ENCODE results near the gene HSD17B8. TPM values are rescaled to one million over a fixed set of nuclear protein-coding genes. Genes with fewer than 3 reads are reported as not detected.
A peak's percentile ranks its signal among the peaks of the same experiment; 100 is the strongest.

Gene HSD17B8
- polyA plus RNA-seq, 2 of the 4 experiments (the other 2 are of a cell fraction) = 9.5 to 16.5 TPM

DNA sequence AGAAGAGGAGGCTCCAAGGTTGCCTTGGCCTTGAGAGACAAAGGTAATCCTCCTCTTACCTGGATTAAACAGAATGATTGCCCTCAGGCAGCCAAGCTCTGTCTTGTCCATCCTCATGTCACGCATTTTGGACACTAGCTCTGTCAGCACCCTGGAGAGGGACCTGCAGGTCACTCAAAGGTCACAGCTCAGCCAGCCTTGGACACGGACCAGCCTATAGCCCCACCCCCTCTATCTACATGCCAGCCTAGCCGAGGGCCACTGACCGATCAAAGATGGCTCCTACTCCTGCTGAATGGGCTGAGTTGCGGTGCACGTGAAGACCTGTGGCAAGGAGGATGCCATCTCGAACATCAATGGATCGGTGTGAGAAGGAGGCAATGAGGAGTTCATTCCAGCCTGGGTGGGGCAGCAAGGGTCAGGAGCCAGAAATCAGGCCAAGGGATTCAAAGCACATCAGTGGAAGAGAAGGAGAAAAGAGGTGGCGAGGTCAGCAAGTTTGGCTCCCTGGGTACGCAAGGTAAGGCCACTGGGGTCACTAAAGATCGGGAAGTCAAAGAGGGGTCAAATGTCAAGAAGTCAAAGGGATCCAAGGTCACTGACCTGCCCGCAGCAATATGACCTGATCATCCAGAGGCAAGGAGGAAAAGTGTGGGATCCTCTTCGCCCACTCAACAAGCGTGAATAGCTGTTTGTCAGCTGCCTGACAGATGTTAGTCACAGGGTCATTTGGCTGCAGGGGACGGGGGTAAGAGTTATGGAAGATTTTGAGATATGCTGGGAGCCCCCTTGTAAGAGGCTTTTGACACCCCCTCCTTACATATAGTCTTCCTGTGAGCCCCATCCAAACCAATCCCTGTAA is 8.9 kb upstream of the HSD17B8 start:
- ChIA-PET CTCF (interaction anchor here (1.0 to 3.6 kb wide), 5 partner anchors 9 to 52 kb away, joined by 3 to 25 read pairs (median 3); no protein-coding TSS in a partner anchor), POLR2A (no interaction called here)
- H3K4me2 ChIP-seq = no peak overlapping the region
- H3K4me3 ChIP-seq = no peak overlapping the region
- no peaks in the 10 kb centered on the region for H3K9me3 ChIP-seq
- peaks cover 11% of the 10 kb centered on the region; the same call in 2 of the 3 replicates for H3K4me1 ChIP-seq
- H3K27ac ChIP-seq = no peak overlapping the region
- TF ChIP-seq, protein P1, sequence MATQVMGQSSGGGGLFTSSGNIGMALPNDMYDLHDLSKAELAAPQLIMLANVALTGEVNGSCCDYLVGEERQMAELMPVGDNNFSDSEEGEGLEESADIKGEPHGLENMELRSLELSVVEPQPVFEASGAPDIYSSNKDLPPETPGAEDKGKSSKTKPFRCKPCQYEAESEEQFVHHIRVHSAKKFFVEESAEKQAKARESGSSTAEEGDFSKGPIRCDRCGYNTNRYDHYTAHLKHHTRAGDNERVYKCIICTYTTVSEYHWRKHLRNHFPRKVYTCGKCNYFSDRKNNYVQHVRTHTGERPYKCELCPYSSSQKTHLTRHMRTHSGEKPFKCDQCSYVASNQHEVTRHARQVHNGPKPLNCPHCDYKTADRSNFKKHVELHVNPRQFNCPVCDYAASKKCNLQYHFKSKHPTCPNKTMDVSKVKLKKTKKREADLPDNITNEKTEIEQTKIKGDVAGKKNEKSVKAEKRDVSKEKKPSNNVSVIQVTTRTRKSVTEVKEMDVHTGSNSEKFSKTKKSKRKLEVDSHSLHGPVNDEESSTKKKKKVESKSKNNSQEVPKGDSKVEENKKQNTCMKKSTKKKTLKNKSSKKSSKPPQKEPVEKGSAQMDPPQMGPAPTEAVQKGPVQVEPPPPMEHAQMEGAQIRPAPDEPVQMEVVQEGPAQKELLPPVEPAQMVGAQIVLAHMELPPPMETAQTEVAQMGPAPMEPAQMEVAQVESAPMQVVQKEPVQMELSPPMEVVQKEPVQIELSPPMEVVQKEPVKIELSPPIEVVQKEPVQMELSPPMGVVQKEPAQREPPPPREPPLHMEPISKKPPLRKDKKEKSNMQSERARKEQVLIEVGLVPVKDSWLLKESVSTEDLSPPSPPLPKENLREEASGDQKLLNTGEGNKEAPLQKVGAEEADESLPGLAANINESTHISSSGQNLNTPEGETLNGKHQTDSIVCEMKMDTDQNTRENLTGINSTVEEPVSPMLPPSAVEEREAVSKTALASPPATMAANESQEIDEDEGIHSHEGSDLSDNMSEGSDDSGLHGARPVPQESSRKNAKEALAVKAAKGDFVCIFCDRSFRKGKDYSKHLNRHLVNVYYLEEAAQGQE (IDR thresholded peaks at IDR 0.05) = peak; percentile 54; the same call in 1 of the 2 replicates
- no peak for TF ChIP-seq ZNF302 (CRISPR knock-in tag; IDR thresholded peaks at IDR 0.05)
- WGBS (ENCODE audit: missing lambda C conversion rate) = 91% methylated on average over 14 of the region's 15 CpGs
- no peak for FAIRE-seq
- DNase-seq (ENCODE audit: low read depth in 1 of 2, low spot score in 1 of 2) = no peak
- ATAC-seq = no peak

DNA sequence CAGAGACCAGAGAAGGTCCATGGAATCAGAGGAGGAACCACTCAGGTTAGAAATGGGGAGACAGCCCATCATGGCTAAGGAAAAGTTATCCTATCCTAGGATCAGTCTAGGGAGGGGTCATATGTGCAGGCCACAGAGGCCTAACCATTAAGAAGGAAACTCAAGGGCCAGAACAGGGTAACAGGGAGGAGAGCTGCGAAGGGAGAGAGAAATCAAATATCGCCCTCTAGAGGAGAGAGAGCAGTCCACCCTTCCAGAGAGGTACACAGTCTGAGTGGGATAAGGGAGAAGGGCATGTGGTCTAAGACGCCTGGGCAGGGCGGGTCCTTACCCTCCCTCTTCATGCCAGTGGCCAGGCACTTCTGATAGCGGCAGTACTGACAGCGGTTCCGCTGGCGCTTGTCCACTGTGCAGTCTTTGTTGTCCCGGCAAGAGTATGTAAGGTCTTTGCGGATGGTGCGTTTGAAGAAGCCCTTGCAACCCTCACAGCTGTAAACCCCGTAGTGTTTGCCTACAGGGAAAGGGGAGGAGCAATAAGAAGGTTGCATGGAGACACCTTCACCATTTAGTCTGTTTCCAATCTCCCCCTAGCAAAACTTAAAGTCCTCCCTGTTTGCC is 6.9 kb upstream of the HSD17B8 start:
- H3K9me3 ChIP-seq = no peaks in the 10 kb centered on the region
- H3K27ac ChIP-seq = no peak overlapping the region
- CTCF ChIA-PET = interaction anchor here (0.8 to 3.6 kb wide), 17 partner anchors 8 to 887 kb away, joined by 3 to 25 read pairs (median 4); partner anchors contain the start of genes PFDN6, RING1, RPS18 and VPS52
- WGBS (ENCODE audit: missing lambda C conversion rate) = 46% methylated on average over 11 of the region's 12 CpGs
- no peak for FAIRE-seq
- peak overlapping the region; percentile 3; the same call in 1 of the 3 replicates for H3K4me2 ChIP-seq
- TF ChIP-seq, protein P2, sequence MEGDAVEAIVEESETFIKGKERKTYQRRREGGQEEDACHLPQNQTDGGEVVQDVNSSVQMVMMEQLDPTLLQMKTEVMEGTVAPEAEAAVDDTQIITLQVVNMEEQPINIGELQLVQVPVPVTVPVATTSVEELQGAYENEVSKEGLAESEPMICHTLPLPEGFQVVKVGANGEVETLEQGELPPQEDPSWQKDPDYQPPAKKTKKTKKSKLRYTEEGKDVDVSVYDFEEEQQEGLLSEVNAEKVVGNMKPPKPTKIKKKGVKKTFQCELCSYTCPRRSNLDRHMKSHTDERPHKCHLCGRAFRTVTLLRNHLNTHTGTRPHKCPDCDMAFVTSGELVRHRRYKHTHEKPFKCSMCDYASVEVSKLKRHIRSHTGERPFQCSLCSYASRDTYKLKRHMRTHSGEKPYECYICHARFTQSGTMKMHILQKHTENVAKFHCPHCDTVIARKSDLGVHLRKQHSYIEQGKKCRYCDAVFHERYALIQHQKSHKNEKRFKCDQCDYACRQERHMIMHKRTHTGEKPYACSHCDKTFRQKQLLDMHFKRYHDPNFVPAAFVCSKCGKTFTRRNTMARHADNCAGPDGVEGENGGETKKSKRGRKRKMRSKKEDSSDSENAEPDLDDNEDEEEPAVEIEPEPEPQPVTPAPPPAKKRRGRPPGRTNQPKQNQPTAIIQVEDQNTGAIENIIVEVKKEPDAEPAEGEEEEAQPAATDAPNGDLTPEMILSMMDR (IDR thresholded peaks at IDR 0.05) = peak; percentile 55
- TF ChIP-seq POLR2A (IDR thresholded peaks at IDR 0.05; ENCODE audit: low read length) (no peak), HOXB5 (CRISPR knock-in tag; IDR thresholded peaks at IDR 0.05) (no peak), RAD21 (conservative IDR thresholded peaks at IDR 0.05 in 1 of 2, IDR thresholded peaks at IDR 0.05 in 1 of 2) (peak in 1 of 2 experiments; percentile 46; a peak in 2 of 5 replicates), SMC3 (IDR thresholded peaks at IDR 0.05) (0 out of 3 replicates have a peak, but pooled peaks have one; percentile 15)
- POLR2A ChIA-PET = no interaction called here
- peaks cover 20% of the 10 kb centered on the region; the same call in 2 of the 3 replicates for H3K4me1 ChIP-seq
- ATAC-seq = peak; percentile 67 to 82; a peak in 5 of 6 replicates
- peak; percentile 67 to 68 for DNase-seq (ENCODE audit: low read depth in 1 of 2, low spot score in 1 of 2)
- no peak overlapping the region for H3K4me3 ChIP-seq

DNA sequence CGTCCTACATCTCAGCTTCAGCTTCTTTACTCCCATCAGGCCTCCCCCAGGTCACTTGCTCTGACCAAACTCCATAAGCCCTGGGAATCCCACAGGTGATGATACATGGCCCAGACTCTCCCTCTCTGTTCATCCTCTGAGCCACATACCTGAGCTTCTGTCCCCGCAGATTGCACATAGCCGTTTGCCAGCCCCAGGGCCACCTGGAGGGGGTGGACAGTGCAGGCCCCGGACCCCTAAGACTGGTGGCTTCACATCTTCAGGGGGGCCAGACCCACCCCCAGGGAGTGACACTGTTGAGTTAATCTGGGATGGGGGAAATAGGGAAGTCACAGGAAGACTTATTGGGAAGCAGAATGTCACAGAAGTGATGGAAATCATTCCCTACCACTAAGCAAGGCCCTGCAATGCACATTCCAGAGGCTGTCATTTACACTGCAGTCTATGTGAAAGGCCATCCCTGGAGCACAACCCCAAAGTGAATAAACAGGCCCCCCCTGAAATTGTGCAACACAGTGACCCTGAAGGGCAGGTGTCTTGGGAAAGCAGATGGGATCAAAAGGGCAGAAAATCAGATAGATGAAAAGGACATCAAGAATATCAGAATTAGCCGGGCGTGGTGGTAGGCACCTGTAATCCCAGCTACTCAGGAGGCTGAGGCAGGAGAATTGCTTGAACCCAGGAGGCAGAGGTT is 6.1 kb upstream of the HSD17B8 start:
- DNase-seq (ENCODE audit: low read depth in 1 of 2, low spot score in 1 of 2) (no peak), FAIRE-seq (no peak), ATAC-seq (no peak)
- H3K9me3 ChIP-seq = no peaks in the 10 kb centered on the region
- H3K4me2 ChIP-seq = peak overlapping the region; percentile 99; the same call in 1 of the 3 replicates
- 89% methylated on average over 6 of the region's 6 CpGs for WGBS (ENCODE audit: missing lambda C conversion rate)
- peaks cover 20% of the 10 kb centered on the region; the same call in 2 of the 3 replicates for H3K4me1 ChIP-seq
- ChIA-PET POLR2A (no interaction called here), CTCF (interaction anchor here (0.8 to 3.6 kb wide), 16 partner anchors 8 to 886 kb away, joined by 3 to 25 read pairs (median 4); partner anchors contain the start of genes PFDN6, RING1, RPS18 and VPS52)
- TF ChIP-seq FOSL2 (IDR thresholded peaks at IDR 0.05) = no peak
- no peak for TF ChIP-seq FOSL2 (CRISPR knock-in tag; IDR thresholded peaks at IDR 0.05)
- no peak for TF ChIP-seq RCOR1 (IDR thresholded peaks at IDR 0.05; ENCODE audit: low read depth, low read length)
- no peak for TF ChIP-seq ZSCAN20 (CRISPR knock-in tag; IDR thresholded peaks at IDR 0.05)
- TF ChIP-seq FOSB (CRISPR knock-in tag; IDR thresholded peaks at IDR 0.05) = no peak
- TF ChIP-seq, protein P3, sequence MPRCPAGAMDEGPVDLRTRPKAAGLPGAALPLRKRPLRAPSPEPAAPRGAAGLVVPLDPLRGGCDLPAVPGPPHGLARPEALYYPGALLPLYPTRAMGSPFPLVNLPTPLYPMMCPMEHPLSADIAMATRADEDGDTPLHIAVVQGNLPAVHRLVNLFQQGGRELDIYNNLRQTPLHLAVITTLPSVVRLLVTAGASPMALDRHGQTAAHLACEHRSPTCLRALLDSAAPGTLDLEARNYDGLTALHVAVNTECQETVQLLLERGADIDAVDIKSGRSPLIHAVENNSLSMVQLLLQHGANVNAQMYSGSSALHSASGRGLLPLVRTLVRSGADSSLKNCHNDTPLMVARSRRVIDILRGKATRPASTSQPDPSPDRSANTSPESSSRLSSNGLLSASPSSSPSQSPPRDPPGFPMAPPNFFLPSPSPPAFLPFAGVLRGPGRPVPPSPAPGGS (IDR thresholded peaks at IDR 0.05) = no peak
- no peak for TF ChIP-seq SMC3 (IDR thresholded peaks at IDR 0.05)
- no peak for TF ChIP-seq CEBPB (IDR thresholded peaks at IDR 0.05)
- TF ChIP-seq RARB (CRISPR knock-in tag; IDR thresholded peaks at IDR 0.05) = no peak
- TF ChIP-seq CBX8 (IDR thresholded peaks at IDR 0.05) = no peak
- TF ChIP-seq CHD2 (IDR thresholded peaks at IDR 0.05; ENCODE audit: low read length, partially characterized antibody) = no peak
- TF ChIP-seq, protein P4, sequence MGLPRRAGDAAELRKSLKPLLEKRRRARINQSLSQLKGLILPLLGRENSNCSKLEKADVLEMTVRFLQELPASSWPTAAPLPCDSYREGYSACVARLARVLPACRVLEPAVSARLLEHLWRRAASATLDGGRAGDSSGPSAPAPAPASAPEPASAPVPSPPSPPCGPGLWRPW (IDR thresholded peaks at IDR 0.05) = no peak
- no peak for TF ChIP-seq EHMT2 (IDR thresholded peaks at IDR 0.05; ENCODE audit: low read depth)
- no peak for TF ChIP-seq MAFK (IDR thresholded peaks at IDR 0.05; ENCODE audit: partially characterized antibody)
- no peak for TF ChIP-seq ZFP36 (IDR thresholded peaks at IDR 0.05; ENCODE audit: borderline replicate concordance, partially characterized antibody)
- no peak for TF ChIP-seq EHF (CRISPR knock-in tag; IDR thresholded peaks at IDR 0.05)
- TF ChIP-seq, protein P5, sequence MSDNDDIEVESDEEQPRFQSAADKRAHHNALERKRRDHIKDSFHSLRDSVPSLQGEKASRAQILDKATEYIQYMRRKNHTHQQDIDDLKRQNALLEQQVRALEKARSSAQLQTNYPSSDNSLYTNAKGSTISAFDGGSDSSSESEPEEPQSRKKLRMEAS (IDR thresholded peaks at IDR 0.05) = no peak
- no peak for TF ChIP-seq JUN (IDR thresholded peaks at IDR 0.05)
- no peak overlapping the region for H3K27ac ChIP-seq
- no peak overlapping the region for H3K4me3 ChIP-seq
